Tongue (tissue), 2 donors: ENCODE data around the gene LHFPL2. TPM values are rescaled to one million over a fixed set of nuclear protein-coding genes. Genes with fewer than 3 reads are reported as not detected.
"Not testable (repeated sequence)": the region's sequence is repeated elsewhere in the genome, so short reads cannot be mapped to it uniquely, and the experiment has no call there.

Experiments used
- DNase-seq: peaks from one replicate; pipeline ENCODE4 v3.0.0-alpha.2; 2015
- total RNA-seq: library from RNA; depleted of rRNA; stranded (reverse); fragments of >200 nt; gene quantifications from one replicate; pipeline ENCODE4 v1.2.3, GENCODE V29; 2014

LHFPL2 gene
- total RNA-seq, 1 donor from 2014 or later, result 107 TPM

DNA sequence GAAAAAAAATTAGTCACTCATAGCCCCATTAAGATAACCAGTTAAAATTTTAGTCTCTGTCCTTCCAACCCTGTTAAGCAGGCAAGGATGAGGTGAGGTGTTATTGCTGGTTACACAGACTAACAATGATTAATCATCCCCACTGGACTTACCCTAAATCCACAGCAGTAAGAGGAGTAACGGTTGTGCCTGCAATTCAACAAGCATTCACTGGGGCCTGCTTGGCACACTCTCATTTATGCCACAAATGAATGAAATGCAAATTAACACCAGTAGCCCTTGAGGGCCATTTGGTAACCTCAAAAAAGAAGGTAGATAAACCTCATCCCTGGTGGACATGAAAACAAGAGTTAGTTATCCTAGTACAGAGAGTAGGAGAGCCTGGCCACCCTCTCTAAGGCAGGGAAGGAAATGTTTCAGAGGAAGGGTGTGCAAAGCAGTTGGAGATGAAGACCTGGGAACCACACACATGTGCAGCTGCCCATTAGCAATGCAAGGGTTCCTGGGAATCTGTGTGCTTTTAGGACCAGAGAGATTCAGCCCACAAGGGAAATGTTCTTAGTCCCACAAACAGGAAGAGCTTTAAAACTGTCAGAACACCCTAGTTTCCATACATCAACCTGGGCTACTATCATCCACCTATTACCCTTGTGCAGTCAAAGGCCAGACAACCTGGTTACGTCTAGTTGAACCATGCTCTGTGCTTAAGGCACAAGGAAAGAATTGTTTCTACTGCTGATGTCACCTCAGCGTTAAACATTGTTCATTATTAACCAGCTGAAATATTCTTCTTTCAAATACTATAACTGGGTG, 7.7 kb downstream of the LHFPL2 start:
- no peak for DNase-seq

DNA sequence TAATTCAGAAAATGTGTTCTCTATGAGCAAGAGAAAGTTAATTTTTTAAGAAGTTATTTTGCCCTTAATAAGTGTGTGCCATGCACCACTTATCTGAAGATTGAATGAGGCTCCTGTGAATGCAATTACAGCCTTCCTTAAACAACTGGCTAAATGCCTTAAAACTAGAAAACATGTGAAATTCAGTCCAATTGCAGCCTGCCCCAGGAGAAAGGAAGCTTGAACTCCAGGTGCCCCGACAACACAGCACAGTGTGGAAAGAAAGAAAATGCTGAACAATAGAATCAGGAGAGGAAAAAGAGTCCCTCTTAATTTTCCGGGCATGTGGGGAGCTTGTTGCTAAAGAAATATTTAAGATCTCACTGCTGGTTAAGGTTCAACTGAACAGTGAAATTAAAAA, 8.8 kb downstream of the LHFPL2 start:
- DNase-seq, result no peak

DNA sequence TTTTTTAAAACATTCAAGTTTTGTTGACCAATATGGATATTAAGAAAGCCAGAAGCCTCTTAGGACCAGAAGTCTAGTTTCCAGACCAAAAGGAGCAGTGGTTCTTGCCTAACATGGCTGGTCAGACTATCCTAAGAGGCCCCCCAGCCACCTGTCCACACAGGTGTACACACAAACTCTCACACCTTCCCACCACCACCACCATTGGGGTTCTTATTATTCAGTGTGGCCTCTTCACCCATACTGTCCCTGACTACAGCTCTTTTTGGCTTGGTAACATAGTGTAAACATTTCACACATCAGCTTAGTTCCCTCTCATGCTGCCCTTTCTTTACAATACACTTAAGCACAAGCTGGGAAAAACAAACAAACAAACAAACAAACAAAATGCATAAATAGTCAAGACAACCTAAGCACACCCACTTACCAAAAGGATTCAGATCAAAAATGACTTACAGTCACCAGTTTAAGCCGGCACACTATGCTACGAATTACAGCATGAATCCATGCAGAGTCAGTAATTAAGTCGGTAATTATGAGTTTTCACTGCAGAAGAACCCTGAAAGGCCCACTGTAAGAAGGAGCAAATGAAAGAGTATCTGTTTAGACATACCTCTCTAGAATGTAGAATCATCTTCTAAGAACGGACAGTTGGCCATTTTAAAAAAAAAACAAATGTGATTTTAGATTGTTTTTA, 9.5 kb downstream of the LHFPL2 start:
- DNase-seq, result no peak

DNA sequence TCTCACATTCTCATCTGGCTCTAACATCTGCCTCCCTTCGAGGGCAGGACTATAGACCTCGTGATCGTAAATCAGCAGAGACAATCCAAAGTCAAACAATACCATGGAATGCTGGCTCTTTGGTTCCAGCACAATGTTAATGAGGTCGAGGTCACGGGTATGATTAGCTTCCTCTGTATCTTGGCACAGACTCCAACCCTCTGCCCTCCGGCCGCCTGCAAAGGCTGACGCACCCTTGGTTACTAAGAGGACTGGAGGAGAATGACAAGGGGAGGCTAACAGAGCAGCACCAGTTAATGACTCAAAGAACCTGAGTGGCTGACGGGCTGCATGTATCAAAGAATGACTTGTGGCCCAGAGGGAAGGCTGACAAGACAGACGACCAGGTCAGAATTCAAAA, 10.1 kb downstream of the LHFPL2 start:
- peak; percentile 82 for DNase-seq

DNA sequence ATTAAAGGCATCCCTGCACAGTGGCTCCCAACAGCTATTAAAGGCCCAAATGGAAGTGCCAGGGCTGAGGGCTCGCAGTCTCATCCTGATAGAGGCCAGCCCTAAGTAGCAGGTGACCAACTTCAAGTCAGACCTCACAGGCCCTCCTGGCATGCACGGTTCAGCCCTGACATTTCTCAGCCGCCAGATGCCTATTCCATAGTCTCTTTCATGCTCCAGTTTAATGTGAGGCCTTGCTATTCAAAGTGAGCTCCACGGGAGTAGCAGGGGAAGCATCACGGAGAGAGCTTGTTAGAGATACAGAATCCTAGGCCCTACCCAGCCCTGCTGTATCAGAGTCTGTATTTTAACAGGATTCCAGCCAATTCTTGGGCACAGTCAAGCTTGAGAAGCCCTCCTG, 11.1 kb downstream of the LHFPL2 start:
- DNase-seq, result no peak

DNA sequence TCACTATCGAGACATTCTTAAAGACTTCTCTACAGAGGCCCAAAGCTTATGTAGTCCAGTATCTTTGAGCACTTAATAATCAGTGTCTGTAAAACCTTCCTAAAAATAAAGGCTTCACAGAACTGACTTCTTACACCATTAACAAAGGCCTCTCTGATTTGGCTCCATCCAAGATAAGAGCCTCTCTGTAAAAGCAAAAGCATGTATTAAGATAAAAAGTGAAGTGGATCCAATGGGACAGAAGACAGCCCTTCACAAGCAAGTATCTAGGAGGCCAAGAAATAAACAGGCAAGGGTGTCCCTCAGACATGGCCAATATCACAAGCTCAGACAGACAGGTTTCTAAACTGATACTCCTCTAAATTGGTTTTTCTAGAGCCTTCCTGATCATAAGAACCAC, 11.9 kb downstream of the LHFPL2 start:
- no peak for DNase-seq

DNA sequence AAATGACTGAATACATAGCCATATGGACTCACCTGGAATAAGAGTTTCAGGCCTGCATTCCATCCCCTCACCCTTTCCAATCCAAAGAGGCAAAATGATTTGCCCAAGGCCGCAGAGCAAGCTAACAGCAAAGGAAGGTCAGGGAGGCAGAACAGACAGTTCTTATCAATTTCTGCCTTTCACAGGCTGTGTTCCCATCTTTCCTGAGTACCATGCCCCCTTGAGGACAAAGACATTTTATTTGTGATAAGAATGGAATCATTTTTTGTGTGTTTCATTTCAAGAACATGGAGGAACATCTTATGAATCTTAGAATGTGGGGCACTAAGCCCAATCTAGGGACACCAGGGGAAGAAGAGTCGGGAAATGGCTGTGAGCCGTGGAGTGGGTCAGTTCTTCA, 13.9 kb downstream of the LHFPL2 start:
- DNase-seq, result no peak

DNA sequence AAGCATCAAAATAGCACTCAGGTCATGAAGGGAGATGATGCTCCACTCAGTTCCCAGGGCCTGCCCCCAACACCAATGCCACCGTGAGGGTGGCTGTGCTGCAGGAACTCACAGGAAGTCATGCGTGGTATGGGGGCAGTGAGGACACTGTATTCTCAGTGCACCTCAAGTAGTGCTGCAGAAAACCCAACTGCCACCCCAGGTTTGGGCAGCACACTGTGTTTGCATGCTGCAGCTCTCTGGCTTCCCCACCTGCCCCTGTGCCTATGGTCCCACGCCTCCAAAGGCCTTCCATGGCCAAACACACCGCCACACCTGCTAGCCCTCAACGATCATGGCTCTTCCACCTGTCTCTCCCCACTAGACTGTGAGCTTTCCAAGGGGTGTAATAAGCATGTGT, 14.3 kb downstream of the LHFPL2 start:
- DNase-seq, result no peak

DNA sequence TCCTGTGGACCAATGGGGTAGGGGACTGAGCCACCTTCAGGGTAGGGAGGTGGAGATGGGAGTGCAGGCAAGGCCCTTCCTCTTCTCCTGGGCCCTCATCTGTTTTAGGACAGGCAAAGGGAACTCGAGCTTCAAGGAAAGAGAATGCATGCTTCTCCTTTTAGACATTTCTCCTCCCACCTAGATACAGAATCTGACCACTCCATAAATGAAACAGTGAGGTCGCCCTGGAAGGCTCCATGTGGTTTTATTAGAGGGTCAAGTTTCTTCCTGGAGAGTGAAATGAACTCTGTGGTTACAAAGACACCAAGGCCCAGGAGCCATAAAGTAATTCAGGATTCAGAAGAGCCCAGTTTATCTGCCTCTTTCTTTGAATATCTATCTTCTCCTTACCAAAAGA, 14.9 kb downstream of the LHFPL2 start:
- DNase-seq, result no peak

DNA sequence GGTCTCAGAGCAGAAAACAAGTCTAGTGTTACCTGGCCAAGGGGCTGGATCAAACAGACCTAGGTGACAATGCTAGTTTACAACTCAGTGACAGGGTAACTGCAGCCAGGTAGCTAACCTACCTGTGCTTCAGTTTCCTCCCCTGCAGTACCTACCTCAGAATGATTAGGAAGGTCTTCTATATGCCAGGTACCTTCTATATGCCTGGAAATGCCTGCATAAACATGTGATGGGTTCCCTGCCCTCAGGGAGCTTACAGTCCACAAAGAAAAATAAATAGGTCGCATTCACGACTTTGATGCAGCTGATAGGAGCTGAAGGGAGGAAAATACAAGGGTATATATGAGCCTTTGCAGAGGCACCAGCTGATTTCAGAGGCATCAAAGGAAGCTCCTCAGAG, 16.1 kb downstream of the LHFPL2 start:
- DNase-seq, result no peak

DNA sequence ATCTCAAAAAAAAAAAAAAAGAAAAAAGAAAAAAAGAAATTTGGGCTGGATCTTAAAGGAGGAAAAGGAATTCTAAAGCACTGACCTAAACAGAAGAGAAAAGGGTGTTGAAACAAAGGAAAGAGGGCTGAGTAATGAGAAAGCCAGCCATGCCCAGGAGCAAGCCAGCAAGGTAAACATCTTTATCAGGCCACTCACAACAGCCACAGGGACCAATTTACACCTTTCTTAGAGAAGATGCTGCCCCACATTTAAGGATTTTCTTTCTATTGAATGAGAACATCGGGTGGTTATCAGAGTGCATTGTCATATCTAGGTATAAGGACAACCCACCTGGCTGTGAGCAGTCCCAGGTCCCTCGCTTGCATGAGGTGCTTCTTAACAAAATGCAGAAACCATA, 16.6 kb downstream of the LHFPL2 start:
- no peak for DNase-seq

DNA sequence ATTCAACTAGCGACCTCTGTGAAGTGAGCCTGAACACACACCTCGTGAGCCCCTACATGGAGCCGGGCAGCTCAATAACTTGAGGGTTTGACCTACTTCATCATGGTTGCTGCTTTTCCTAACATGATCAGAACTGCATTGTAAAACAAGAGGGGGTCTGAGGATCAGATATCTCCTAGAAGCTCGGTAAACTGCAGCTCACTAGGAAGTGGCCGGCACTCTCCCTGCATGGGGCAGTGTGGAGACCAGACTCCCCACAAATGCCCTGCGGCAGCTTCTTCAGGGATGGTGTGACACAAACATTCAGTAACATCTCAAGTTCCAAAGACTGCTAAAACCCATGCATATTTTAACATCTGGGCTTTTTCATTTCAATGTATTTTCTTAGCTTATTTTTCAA, 18.5 kb downstream of the LHFPL2 start:
- no peak for DNase-seq

DNA sequence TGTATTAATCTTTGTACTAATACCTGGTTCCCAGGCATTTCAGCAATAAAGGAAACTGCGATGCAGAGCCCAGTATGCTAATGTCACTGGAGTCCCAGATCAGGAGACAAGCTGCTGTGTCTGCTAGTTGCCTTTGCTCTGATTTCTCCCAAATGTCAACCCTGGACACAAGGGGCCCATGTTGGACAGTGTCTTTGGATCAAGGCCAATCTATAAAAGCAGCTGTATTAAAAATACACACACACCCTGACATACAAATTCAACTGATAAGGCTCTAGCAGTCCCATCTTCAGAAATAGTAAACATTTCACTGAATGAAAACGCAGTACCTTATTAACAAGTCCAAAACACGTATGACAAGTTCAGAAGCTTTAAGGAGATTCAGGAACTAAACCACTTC, 18.9 kb downstream of the LHFPL2 start:
- no peak for DNase-seq

DNA sequence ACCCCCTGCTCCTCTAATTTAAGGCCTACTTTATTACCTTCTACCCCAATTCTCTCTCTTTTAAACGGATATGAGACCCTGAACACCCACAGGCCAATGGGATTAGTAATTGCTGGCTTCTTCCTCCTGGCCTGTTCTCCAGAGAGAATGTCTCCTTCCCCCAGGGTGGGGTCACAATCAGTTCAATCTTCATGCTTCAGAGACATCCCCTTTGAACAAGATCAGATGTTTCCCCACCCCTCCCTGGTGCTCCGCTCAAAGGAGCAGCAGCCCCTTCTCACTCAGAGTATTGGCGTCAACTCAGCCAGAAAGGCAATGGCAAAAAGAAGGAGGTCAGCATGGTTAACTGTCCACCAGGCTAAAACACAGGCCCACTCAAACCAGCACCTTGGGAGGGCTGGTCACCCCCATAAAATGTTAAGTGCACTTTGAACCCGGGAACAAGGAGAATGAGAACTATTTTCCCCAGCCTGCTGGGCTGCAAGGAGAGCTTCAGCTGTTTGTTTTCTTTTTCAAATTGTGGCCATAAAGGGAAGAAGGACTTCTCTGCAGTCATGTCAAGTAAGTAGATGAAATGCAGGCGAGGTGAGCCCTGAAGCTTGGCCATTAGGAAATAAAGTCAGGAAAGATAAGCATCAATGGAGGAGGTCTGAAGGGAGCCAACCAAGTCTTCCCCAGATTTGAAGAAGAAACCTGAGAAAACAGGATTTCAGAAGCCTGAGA, 20.1 kb downstream of the LHFPL2 start:
- no peak for DNase-seq

DNA sequence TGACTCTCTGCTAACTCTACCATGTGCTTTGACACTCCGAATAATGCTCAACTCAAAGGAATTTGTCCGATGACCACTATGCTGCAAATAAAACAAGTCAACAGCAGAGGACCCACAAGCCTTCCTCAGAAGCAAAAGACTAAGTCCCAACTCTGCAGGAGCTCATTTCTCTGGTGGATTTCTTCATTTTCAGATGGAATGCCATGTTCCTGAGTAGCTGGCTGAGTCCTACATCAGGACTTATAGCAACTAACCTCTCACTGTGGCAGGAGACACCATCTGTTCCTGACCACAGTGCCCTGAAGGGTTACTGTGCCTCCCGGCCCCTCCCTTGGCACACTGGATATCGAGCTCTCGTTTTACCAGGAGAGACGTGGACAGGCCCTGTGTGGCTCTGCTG, 20.8 kb downstream of the LHFPL2 start:
- no peak for DNase-seq

DNA sequence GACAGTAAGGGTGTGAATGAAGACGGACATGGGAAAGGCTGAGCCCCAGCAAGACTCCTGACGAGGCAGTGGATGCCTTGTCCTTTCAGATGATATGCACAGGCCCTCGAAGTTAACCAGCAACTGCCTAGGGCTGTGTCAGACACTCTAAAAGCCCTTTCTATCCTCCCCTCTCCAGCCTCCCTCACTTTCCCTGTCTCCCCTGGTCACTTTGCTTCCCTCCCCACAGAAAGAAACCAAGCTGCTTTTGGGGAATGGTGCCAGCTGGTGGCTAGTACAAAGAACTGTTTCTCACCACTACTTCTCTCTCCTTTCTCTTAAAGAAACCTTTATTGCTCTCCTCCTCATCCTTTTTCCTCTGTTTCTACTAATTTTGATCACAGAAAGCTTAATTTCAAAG, 21.4 kb downstream of the LHFPL2 start:
- DNase-seq, result no peak

DNA sequence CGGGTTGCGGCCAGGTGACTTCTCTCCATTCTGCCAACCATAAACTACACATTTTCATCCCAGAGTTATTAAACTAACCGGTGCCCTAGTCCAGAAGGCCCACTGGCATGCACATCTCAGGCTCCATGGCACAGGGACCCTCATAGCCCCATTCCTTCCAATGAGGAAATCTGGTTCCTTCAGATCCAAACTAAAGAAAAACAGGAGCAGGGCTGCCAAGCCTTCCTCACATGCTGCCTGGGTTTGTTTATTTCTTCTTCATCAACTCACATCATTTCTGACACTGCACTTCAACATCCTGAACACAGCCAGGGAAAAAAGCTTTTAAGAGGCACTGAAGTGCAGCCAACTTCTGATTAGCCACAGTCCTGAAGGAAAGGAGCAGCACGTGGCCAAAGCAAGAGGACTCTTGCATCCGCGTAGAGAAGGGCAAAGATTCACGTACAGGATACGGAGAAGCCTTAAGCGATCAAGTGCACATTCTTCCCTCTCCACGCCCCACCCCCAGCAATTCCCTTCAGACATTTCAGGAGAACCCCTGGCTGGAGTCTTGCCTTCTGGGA, 22.5 kb downstream of the LHFPL2 start:
- peak; percentile 89 for DNase-seq

DNA sequence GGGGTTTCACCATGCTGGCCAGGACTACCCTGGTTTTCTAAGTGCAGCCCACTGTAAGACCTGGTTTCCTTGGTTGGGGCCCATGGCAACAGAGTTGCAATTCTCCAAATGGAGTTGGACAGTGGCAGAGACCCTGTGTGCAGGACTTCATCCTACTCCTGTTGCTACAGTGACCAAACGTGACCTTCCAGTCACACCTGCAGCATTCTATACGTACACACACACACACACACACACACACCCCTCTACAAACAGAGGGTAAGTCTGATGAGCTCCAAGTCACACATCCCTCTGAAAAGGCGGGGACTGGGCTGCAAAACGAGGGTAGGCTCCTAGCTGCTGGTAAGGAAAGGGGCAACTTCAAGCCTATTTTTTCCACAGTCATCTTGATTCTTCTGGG, 23.6 kb downstream of the LHFPL2 start:
- no peak for DNase-seq

DNA sequence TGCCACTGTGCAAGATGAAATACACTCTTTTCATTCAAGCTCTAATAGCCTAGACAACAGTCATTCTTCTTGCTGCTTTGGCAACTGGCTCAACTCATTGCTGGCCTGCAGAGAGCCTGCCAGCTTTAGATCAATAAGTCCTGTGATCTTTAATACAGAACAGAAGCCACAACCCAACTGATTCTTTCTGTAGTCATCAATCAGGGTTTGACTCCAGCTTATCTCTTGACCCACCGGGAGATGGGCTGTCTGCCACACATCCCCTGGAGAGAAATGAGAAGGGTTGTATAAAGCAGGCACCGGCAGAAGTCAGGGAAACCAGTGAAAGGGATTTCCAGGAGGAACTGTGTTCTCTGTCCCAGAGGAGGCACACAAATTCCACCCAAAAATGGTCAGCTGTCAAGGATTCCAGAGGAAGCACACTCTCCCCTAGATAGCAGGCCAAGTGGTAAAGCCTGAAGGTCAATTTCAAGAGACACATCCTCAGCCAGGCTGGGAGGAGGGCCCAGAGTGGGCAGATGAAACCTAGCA, 24.5 kb downstream of the LHFPL2 start:
- DNase-seq, result no peak

DNA sequence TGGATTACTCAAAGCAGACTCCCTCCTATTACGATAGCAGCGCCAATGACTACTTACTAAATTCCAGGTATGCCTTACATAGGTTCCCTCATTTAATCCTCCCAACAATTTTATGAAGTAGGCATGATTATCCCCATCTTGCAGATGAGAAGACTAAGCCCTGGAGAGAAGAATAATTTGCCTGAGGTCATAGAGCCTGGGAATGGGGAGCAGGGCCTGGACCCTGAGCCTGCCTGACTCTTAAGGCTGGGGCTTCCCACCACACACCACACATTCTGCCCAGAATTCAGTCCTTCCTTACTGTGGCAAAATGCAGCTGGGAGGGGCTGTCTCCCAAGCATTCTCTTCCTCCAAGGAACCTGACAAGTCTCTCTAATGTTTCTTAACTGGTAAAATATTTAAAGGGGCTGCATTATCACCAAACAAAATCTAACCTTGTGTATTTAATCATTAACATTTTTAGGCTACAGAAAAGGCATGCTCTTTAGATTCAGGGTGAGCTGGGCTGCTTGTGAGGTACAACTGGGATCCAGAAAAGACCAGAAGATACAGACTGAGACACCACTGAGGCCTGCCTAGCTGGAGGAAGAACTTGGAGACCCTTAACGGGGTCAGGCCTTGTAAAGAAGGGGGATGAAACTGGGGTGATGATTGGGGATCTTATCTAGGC, 26.1 kb downstream of the LHFPL2 start:
- DNase-seq, result no peak

DNA sequence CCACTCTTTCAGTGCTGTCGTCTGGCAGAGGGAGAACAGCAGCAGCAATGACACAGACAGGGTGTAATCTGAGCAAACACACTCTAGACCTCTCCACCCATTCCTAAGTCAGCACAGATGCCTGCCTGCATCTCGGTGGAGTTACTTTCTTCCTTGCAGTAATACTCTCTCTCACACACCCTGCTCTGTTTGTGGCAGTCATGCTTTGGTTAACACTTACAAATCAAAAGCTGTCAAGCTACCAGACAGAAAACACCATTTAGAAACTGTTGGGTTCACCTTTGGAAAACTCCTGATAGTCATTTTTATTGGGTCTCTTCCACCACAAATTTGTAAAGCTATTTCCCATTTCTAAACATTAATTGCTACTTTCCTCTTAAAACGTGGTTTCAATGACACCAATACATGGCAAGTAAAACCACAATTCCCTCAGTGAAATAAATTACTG, 27.3 kb downstream of the LHFPL2 start:
- DNase-seq, result peak; percentile 45

DNA sequence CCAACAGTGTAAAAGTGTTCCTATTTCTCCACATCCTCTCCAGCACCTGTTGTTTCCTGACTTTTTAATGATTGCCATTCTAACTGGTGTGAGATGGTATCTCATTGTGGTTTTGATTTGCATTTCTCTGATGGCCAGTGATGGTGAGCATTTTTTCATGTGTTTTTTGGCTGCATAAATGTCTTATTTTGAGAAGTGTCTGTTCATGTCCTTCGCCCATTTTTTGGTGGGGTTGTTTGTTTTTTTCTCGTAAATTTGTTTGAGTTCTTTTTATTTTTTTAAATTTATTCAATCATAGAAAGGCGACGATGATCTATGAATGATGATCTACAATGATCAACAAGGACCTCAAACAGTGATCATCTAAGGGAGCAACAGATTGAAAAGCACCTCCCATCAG, 28.5 kb downstream of the LHFPL2 start:
- not testable (repeated sequence) for DNase-seq
